SK-N-SH (cell line): ENCODE data around the gene SCAPER.

ENCODE experiments used
- EZH2phosphoT487 ChIP-seq: fragments of 200-600 bp; sonication (generic); IDR thresholded peaks from 2 replicates; pipeline ENCODE4 v1.6.1; 2017; ENCODE audit warnings: low read depth, mixed run types, mild to moderate bottlenecking, antibody characterized with exemption, moderate library complexity, borderline replicate concordance
- FOXM1 ChIP-seq: IDR thresholded peaks from 2 replicates; pipeline ENCODE4 v1.4.0; 2012; ENCODE audit warnings: low read depth, mild to moderate bottlenecking
- MXI1 ChIP-seq: IDR thresholded peaks from 2 replicates; pipeline ENCODE4 v1.6.1; 2012; ENCODE audit warnings: mild to moderate bottlenecking, low read depth, low read length, improper control_type of control experiment
- NFIC ChIP-seq: IDR thresholded peaks from 2 replicates; pipeline ENCODE4 v1.4.0; 2012; ENCODE audit warnings: borderline replicate concordance
- POLR2AphosphoS5 ChIP-seq: IDR thresholded peaks from 2 replicates; pipeline ENCODE4 v1.6.1; 2012; ENCODE audit warnings: low read depth, low read length
- RFX5 ChIP-seq: IDR thresholded peaks from 2 replicates; pipeline ENCODE4 v1.6.1; 2012; ENCODE audit warnings: mild to moderate bottlenecking, improper control_type of control experiment, low read length
- TEAD4 ChIP-seq: IDR thresholded peaks from 2 replicates; pipeline ENCODE4 v1.4.0; 2012; ENCODE audit warnings: mild to moderate bottlenecking, borderline replicate concordance; ENCODE audit not compliant: insufficient read depth
- TF ChIP-seq, protein P1 (sequence below): fragments of 150-350 bp; IDR thresholded peaks from 2 replicates; pipeline ENCODE4 v1.6.1; 2016; ENCODE audit warnings: mild to moderate bottlenecking, low read depth, low read length
- TF ChIP-seq, protein P2 (sequence below): fragments of 200-600 bp; sonication (generic); IDR thresholded peaks from 2 replicates; pipeline ENCODE4 v1.6.1; 2017; ENCODE audit warnings: antibody characterized with exemption, mild to moderate bottlenecking, moderate library complexity
- TF ChIP-seq, protein P3 (sequence below): IDR thresholded peaks from 2 replicates; pipeline ENCODE4 v1.4.0; 2012; ENCODE audit warnings: low read depth

DNA sequence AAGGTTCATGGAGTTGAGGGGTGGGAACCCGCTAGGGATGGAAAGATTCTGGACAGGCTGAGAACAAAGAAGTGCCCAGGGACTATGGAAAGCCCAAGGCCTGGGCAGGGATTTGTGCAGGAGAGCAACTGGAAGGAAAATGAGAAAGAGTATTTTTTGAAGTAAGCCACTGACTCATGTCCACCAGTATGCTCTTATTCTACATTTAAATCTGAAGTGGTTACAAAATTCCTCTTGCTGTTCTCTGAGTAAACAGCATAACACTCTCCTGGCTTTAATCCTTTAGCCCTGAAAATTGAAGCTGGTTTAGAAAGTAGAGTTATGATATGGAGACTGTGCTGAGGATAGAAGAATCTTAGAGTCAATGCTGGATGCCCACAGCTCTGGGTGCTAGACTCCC, 403.4 kb downstream of the SCAPER start:
- TF ChIP-seq, protein P1, sequence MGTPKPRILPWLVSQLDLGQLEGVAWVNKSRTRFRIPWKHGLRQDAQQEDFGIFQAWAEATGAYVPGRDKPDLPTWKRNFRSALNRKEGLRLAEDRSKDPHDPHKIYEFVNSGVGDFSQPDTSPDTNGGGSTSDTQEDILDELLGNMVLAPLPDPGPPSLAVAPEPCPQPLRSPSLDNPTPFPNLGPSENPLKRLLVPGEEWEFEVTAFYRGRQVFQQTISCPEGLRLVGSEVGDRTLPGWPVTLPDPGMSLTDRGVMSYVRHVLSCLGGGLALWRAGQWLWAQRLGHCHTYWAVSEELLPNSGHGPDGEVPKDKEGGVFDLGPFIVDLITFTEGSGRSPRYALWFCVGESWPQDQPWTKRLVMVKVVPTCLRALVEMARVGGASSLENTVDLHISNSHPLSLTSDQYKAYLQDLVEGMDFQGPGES, result no peak
- TF ChIP-seq, protein P2, sequence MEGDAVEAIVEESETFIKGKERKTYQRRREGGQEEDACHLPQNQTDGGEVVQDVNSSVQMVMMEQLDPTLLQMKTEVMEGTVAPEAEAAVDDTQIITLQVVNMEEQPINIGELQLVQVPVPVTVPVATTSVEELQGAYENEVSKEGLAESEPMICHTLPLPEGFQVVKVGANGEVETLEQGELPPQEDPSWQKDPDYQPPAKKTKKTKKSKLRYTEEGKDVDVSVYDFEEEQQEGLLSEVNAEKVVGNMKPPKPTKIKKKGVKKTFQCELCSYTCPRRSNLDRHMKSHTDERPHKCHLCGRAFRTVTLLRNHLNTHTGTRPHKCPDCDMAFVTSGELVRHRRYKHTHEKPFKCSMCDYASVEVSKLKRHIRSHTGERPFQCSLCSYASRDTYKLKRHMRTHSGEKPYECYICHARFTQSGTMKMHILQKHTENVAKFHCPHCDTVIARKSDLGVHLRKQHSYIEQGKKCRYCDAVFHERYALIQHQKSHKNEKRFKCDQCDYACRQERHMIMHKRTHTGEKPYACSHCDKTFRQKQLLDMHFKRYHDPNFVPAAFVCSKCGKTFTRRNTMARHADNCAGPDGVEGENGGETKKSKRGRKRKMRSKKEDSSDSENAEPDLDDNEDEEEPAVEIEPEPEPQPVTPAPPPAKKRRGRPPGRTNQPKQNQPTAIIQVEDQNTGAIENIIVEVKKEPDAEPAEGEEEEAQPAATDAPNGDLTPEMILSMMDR, result no peak
- TF ChIP-seq, protein P3, sequence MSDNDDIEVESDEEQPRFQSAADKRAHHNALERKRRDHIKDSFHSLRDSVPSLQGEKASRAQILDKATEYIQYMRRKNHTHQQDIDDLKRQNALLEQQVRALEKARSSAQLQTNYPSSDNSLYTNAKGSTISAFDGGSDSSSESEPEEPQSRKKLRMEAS, result no peak
- TF ChIP-seq MXI1 (no peak), TEAD4 (no peak), FOXM1 (no peak), RFX5 (no peak), EZH2phosphoT487 (no peak), POLR2AphosphoS5 (no peak), NFIC (no peak)
